ENCODE results near the gene MED15. TPM values are rescaled to one million over a fixed set of nuclear protein-coding genes. Genes with fewer than 3 reads are reported as not detected.

Gene MED15
- total and polyA plus RNA-seq, 3 experiments from 2014 or later: 98.0 to 120 (median 106) TPM

DNA sequence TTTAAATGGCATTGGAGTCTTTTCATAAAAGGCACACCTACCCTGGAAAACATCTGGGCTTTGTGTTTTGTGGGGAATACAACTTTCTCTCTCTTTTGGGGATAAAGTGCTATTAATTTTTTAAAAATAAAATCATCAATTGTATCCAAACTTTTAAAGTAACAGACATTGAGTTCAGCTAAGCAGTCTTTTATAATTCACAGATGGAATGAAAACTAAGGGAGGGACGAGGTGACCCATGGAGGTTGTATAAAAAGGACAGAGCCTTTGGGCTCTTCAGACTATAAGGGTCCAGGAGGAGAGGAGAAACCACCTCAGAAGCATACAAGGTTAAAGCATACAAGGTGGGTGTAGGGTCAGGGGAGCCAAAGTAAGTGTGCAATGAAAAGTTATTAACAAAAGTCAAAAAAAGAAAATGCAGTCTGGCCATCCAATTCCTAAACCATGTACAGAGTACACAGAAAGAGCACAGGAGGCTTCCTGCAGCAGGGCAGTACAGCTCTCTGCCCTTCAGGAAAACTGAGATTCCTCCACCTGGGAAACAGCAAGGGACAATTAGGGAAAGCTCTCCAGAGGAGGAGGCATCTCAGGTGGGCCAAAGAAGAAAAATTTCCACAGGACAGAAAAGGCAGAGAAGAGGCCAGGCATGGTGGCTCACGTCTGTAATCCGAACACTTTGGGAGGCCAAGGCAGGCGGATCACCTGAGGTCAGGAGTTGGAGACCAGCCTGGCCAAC lies 22.3 kb upstream of the MED15 start:
- DNase-seq: no peak
- Histone ChIP-seq H3K4me1 (ENCODE audit: insufficient read depth, low read length) (peaks cover 9% of the 10 kb centered on the region), H3K36me3 (ENCODE audit: insufficient read depth, low read length) (peaks cover 6% of the 10 kb centered on the region), H3K9me3 (ENCODE audit: low read length) (no peaks in the 10 kb centered on the region), H3K27me3 (ENCODE audit: insufficient read depth, low read length, poor library complexity, severe bottlenecking) (no peaks in the 10 kb centered on the region), H3K4me3 (ENCODE audit: low read length) (no peak overlapping the region), H3K27ac (ENCODE audit: low read depth, low read length) (no peak overlapping the region)
- peaks cover 7 to 47% (median 7%) of the 10 kb centered on the region in 3 donors for H3K36me3 Mint-ChIP-seq
- peaks cover 30 to 48% (median 40%) of the 10 kb centered on the region in 3 donors for H3K4me1 Mint-ChIP-seq
- H3K9me3 Mint-ChIP-seq: no peaks in the 10 kb centered on the region
- H3K4me3 Mint-ChIP-seq: no peak overlapping the region
- H3K27ac Mint-ChIP-seq: peak overlapping the region in 1 of 8 donors; percentile 2
- ChIA-PET CTCF (interaction anchor here (1.0 kb wide), 1 partner anchor 29 kb away, joined by 3 read pairs; no protein-coding TSS in a partner anchor), POLR2A (no interaction called here)
- H3K27me3 Mint-ChIP-seq: no peaks in the 10 kb centered on the region

DNA sequence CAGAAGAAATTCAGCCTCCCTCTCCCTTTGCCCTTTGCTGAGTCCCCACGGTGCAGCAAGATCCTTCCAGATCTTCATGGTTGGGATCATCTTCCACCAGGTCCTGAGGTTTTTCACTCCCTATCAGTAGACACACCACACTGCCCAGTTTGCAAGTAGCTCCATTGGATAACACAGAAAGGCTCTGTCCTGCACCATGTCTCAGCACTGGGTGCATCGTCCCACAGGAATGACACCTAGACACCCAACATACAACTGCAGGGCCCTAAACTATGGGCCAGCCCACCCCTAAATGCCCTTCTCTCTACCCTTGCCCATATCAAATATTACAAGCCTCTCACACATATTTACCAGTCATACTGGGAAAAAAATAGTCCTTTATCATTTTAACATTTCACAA lies 21.2 kb upstream of the MED15 start:
- Mint-ChIP-seq H3K4me1 (peaks cover 41 to 56% (median 47%) of the 10 kb centered on the region in 3 donors), H3K27ac (peak overlapping the region in 3 of 8 donors; percentile 19 to 91 (median 63)), H3K9me3 (no peaks in the 10 kb centered on the region), H3K27me3 (no peaks in the 10 kb centered on the region), H3K4me3 (no peak overlapping the region), H3K36me3 (peaks cover 7 to 48% (median 10%) of the 10 kb centered on the region in 3 donors)
- ChIA-PET POLR2A (no interaction called here), CTCF (no interaction called here)
- Histone ChIP-seq H3K9me3 (ENCODE audit: low read length) (no peaks in the 10 kb centered on the region), H3K4me1 (ENCODE audit: insufficient read depth, low read length) (peaks cover 20% of the 10 kb centered on the region), H3K4me3 (ENCODE audit: low read length) (no peak overlapping the region), H3K27ac (ENCODE audit: low read depth, low read length) (no peak overlapping the region), H3K27me3 (ENCODE audit: insufficient read depth, low read length, poor library complexity, severe bottlenecking) (no peaks in the 10 kb centered on the region), H3K36me3 (ENCODE audit: insufficient read depth, low read length) (peaks cover 6% of the 10 kb centered on the region)
- DNase-seq: no peak

DNA sequence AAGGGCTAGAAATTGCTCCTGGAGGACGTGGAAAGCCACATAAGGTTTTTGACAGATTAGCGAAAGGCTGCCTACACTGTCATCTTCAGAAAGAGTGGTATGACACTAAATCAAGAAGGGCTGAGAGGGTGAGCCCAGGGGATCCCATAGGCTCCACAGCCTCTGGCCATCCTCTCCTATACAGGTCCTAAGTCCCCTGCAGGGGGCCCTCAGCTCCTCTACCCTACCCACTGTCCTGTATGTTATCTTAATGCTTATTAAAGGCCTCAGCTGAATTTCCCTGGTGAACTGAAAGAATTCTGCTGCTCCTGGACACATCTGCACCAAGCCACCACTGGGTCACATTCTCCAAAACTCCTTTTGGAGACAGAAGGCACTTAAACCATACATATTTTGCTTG lies 19.7 kb upstream of the MED15 start:
- peaks cover 6% of the 10 kb centered on the region for H3K36me3 ChIP-seq (ENCODE audit: insufficient read depth, low read length)
- H3K9me3 ChIP-seq (ENCODE audit: low read length): no peaks in the 10 kb centered on the region
- H3K27me3 ChIP-seq (ENCODE audit: insufficient read depth, low read length, poor library complexity, severe bottlenecking): no peaks in the 10 kb centered on the region
- H3K27ac ChIP-seq (ENCODE audit: low read depth, low read length): no peak overlapping the region
- Mint-ChIP-seq H3K27me3 (no peaks in the 10 kb centered on the region), H3K36me3 (peaks cover 7 to 45% (median 10%) of the 10 kb centered on the region in 3 donors), H3K9me3 (no peaks in the 10 kb centered on the region), H3K27ac (peak overlapping the region in 4 of 8 donors; percentile 9 to 91 (median 60)), H3K4me3 (no peak overlapping the region), H3K4me1 (peaks cover 50 to 69% (median 60%) of the 10 kb centered on the region in 3 donors)
- CTCF ChIA-PET: no interaction called here
- peaks cover 26% of the 10 kb centered on the region for H3K4me1 ChIP-seq (ENCODE audit: insufficient read depth, low read length)
- no peak for DNase-seq
- no peak overlapping the region for H3K4me3 ChIP-seq (ENCODE audit: low read length)
- POLR2A ChIA-PET: no interaction called here

DNA sequence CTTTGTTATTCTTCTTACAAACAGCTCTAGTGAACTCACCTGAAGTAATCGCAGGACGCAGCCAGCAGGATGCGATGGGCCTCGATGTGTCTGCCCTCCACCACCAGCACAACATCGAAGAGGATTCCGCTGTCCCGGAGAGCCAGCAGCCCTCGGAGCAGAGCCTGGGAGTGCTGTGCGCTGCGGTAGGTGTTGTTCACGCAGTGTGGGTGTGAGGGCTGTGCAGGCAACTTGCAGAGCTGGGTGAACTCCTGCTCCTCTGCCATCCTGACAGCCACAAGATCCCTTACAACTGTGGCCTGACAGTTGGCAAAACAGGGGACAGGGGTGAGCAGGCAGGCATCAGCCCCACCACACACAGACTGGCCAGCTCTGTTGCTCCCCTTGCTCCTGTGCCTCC lies 18.5 kb upstream of the MED15 start:
- Mint-ChIP-seq H3K4me3 (no peak overlapping the region), H3K27me3 (no peaks in the 10 kb centered on the region), H3K27ac (peak overlapping the region in 4 of 8 donors; percentile 9 to 64 (median 32)), H3K4me1 (peaks cover 54 to 72% (median 71%) of the 10 kb centered on the region in 3 donors), H3K36me3 (peaks cover 4 to 35% (median 4%) of the 10 kb centered on the region in 3 donors), H3K9me3 (no peaks in the 10 kb centered on the region)
- Histone ChIP-seq H3K27me3 (ENCODE audit: insufficient read depth, low read length, poor library complexity, severe bottlenecking) (no peaks in the 10 kb centered on the region), H3K27ac (ENCODE audit: low read depth, low read length) (no peak overlapping the region), H3K9me3 (ENCODE audit: low read length) (no peaks in the 10 kb centered on the region), H3K4me3 (ENCODE audit: low read length) (no peak overlapping the region), H3K4me1 (ENCODE audit: insufficient read depth, low read length) (peaks cover 35% of the 10 kb centered on the region), H3K36me3 (ENCODE audit: insufficient read depth, low read length) (peaks cover 6% of the 10 kb centered on the region)
- ChIA-PET CTCF (interaction anchor here (1.1 to 1.2 kb wide), 2 partner anchors 32 to 76 kb away, joined by 3 to 4 read pairs; no protein-coding TSS in a partner anchor), POLR2A (no interaction called here)
- DNase-seq: no peak

GRCh38 chr22:20490183-20490940 lies 17.0 kb upstream of the MED15 start:
- peaks cover 6% of the 10 kb centered on the region for H3K36me3 ChIP-seq (ENCODE audit: insufficient read depth, low read length)
- Mint-ChIP-seq H3K4me1 (peaks cover 56 to 78% (median 74%) of the 10 kb centered on the region in 3 donors), H3K4me3 (peak overlapping the region in 1 of 7 donors; percentile 44), H3K9me3 (no peaks in the 10 kb centered on the region), H3K27ac (peak overlapping the region in 7 of 8 donors; percentile 13 to 77 (median 59)), H3K27me3 (no peaks in the 10 kb centered on the region), H3K36me3 (peaks cover 4 to 35% (median 4%) of the 10 kb centered on the region in 3 donors)
- no peaks in the 10 kb centered on the region for H3K27me3 ChIP-seq (ENCODE audit: insufficient read depth, low read length, poor library complexity, severe bottlenecking)
- H3K4me1 ChIP-seq (ENCODE audit: insufficient read depth, low read length): peaks cover 44% of the 10 kb centered on the region
- H3K9me3 ChIP-seq (ENCODE audit: low read length): no peaks in the 10 kb centered on the region
- no peak overlapping the region for H3K4me3 ChIP-seq (ENCODE audit: low read length)
- ChIA-PET POLR2A (interaction anchor here (0.6 to 0.8 kb wide), 3 partner anchors 19 to 95 kb away, joined by 3 read pairs; no protein-coding TSS in a partner anchor), CTCF (interaction anchor here (1.2 kb wide), 2 partner anchors 34 to 79 kb away, joined by 3 to 4 read pairs; no protein-coding TSS in a partner anchor)
- H3K27ac ChIP-seq (ENCODE audit: low read depth, low read length): no peak overlapping the region
- DNase-seq: no peak

GRCh38 chr22:20490941-20491307 lies 16.5 kb upstream of the MED15 start:
- H3K36me3 ChIP-seq (ENCODE audit: insufficient read depth, low read length): peaks cover 6% of the 10 kb centered on the region
- no peak overlapping the region for H3K4me3 ChIP-seq (ENCODE audit: low read length)
- POLR2A ChIA-PET: interaction anchor here (0.6 to 0.8 kb wide), 2 partner anchors 27 to 96 kb away, joined by 3 read pairs; no protein-coding TSS in a partner anchor
- Mint-ChIP-seq H3K4me3 (peak overlapping the region in 1 of 7 donors; percentile 21), H3K36me3 (peaks cover 4 to 35% (median 4%) of the 10 kb centered on the region in 3 donors), H3K9me3 (no peaks in the 10 kb centered on the region), H3K4me1 (peaks cover 57 to 78% (median 73%) of the 10 kb centered on the region in 3 donors), H3K27ac (peak overlapping the region in 2 of 8 donors; percentile 42 to 77), H3K27me3 (peaks cover 0 to under 1% of the 10 kb centered on the region in 2 donors)
- no peak overlapping the region for H3K27ac ChIP-seq (ENCODE audit: low read depth, low read length)
- CTCF ChIA-PET: no interaction called here
- no peaks in the 10 kb centered on the region for H3K27me3 ChIP-seq (ENCODE audit: insufficient read depth, low read length, poor library complexity, severe bottlenecking)
- no peak for DNase-seq
- peaks cover 44% of the 10 kb centered on the region for H3K4me1 ChIP-seq (ENCODE audit: insufficient read depth, low read length)
- H3K9me3 ChIP-seq (ENCODE audit: low read length): no peaks in the 10 kb centered on the region

DNA sequence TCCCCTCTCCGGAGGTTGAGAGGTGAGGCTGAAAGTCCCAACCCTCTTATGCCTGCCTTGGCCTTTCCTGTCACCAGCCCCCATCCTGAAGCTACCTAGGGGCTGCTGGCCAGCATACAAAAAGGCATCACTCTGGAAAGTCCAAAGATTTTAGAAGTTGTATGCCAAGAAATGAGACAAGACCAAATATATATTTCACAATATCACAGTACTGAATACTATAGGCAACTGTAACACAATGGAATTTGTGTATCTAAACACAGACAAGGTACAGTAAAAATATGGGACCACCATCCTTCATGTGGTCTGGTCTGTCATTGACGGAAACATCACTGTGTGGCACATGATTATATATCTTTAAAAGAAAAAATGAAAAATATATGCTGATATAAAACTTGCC lies 16.1 kb upstream of the MED15 start:
- POLR2A ChIA-PET: no interaction called here
- H3K4me3 ChIP-seq (ENCODE audit: low read length): no peak overlapping the region
- H3K4me1 ChIP-seq (ENCODE audit: insufficient read depth, low read length): peaks cover 44% of the 10 kb centered on the region

More for the DNA sequence above, 16.1 kb upstream of the MED15 start:
- Mint-ChIP-seq H3K9me3 (no peaks in the 10 kb centered on the region), H3K4me1 (peaks cover 55 to 79% (median 69%) of the 10 kb centered on the region in 3 donors), H3K27ac (peak overlapping the region in 3 of 8 donors; percentile 42 to 77 (median 66)), H3K4me3 (peak overlapping the region in 1 of 7 donors; percentile 21), H3K36me3 (peaks cover 4 to 34% (median 4%) of the 10 kb centered on the region in 3 donors), H3K27me3 (peaks cover 0 to 1% of the 10 kb centered on the region in 2 donors)
- peaks cover 6% of the 10 kb centered on the region for H3K36me3 ChIP-seq (ENCODE audit: insufficient read depth, low read length)
- CTCF ChIA-PET: interaction anchor here (0.9 kb wide), 1 partner anchor 26 kb away, joined by 4 read pairs; no protein-coding TSS in a partner anchor
- no peak for DNase-seq
- H3K27me3 ChIP-seq (ENCODE audit: insufficient read depth, low read length, poor library complexity, severe bottlenecking): no peaks in the 10 kb centered on the region
- no peak overlapping the region for H3K27ac ChIP-seq (ENCODE audit: low read depth, low read length)
- H3K9me3 ChIP-seq (ENCODE audit: low read length): no peaks in the 10 kb centered on the region
